Adrenal gland (tissue), 12 donors: Measurements from ENCODE around the gene MAU2. TPM values are rescaled to one million over a fixed set of nuclear protein-coding genes. Genes with fewer than 3 reads are reported as not detected.
"Not testable (repeated sequence)": the region's sequence is repeated elsewhere in the genome, so short reads cannot be mapped to it uniquely, and the experiment has no call there.

Experiments used
- DNase-seq, 7 donors: peaks; one replicate each; pipeline ENCODE4 v3.0.0-alpha.2; 2019 to 2020
- H3K27ac ChIP-seq, 5 donors: fragments of 200-600 bp; sonication (generic) in 4 of 5; 1 replicate in 3 of 5; 2 replicates in 2 of 5; pipeline versions ENCODE4 v1.5.1 to v1.8.0; 2016 to 2020; ENCODE audit warnings: mild to moderate bottlenecking in 1 of 5
- H3K27me3 ChIP-seq: fragments of 200-600 bp; 2 replicates; pipeline ENCODE4 v1.8.0; 2021
- H3K36me3 ChIP-seq, 2 donors: fragments of 200-600 bp; replicated peaks in 1 of 2; 1 replicate in 1 of 2; 2 replicates in 1 of 2; pipeline versions ENCODE4 v1.5.1 to v1.8.0; 2018 to 2022
- H3K4me1 ChIP-seq, 2 donors: fragments of 200-600 bp; replicated peaks in 1 of 2; 1 replicate in 1 of 2; 2 replicates in 1 of 2; pipeline versions ENCODE4 v1.5.1 to v1.8.0; 2018 to 2021
- H3K4me3 ChIP-seq, 4 donors: fragments of 200-600 bp; sonication (generic) in 3 of 4; one replicate each; pipeline ENCODE4 v1.5.1; 2016 to 2018
- H3K9me3 ChIP-seq, 3 donors: fragments of 200-600 bp; sonication (generic) in 1 of 3; replicated peaks in 1 of 3; 1 replicate in 2 of 3; 2 replicates in 1 of 3; pipeline versions ENCODE4 v1.5.1 to v1.8.0; 2016 to 2021
- CTCF ChIP-seq, 6 experiments: fragments of 450-650 bp in 4 of 6; fragments of 200-600 bp in 2 of 6; sonication (generic) in 1 of 6; IDR thresholded peaks; 1 replicate in 5 of 6; 2 replicates in 1 of 6; pipeline versions ENCODE4 v1.5.1 to v1.8.0; 2016 to 2021; ENCODE audit warnings: antibody characterized with exemption in 6 of 6, mild to moderate bottlenecking in 2 of 6, moderate library complexity in 1 of 6
- POLR2A ChIP-seq, 2 donors: fragments of 450-650 bp; IDR thresholded peaks; one replicate each; pipeline ENCODE4 v1.6.1; 2017; ENCODE audit warnings: antibody characterized with exemption in 2 of 2, mild to moderate bottlenecking in 2 of 2, moderate library complexity in 1 of 2
- WGBS, 4 donors: extraction: QIAGEN DNeasy Blood & Tissue Kit in 2 of 4; methylation state at CpG; one replicate each; pipeline versions ENCODE4 v1.1.5 to v1.1.7; 2013 to 2017; 5-methylcytosine and 5-hydroxymethylcytosine counted together
- intact Hi-C, 2 donors: fragments of 100-400 bp; cut with DNase I; formaldehyde crosslinking; loops; one replicate each; pipeline versions ENCODE4 v1.14.1 to v1.15.0; 2022 to 2023
- polyA plus RNA-seq, 3 donors: library from polyadenylated mRNA; stranded (reverse); fragments of 200-250 nt in 2 of 3; fragments of 350-450 nt in 1 of 3; fragmentation: Illumina TruSeq in 1 of 3; extraction: RNeasy Lipid Tissue Mini Kit (QIAGEN cat#74804) in 1 of 3; gene quantifications; one replicate each; pipeline ENCODE4 v1.2.3, GENCODE V29; 2013 to 2014
- total RNA-seq, 9 donors: library from RNA; depleted of rRNA in 4 of 9; stranded (reverse); fragments of >200 nt in 4 of 9; fragments of 120-200 nt in 1 of 9; fragmentation: NEBNext Ultra II Directional in 1 of 9; extraction: Animal tissue kit (Norgen Biotek cat#: 25700) in 1 of 9; gene quantifications; one replicate each; pipeline versions ENCODE4 v1.1.0 to v1.2.4, GENCODE V29; 2013 to 2023
- donor health status: healthy with polysubstance abuse.
- donor health status: Bipolar disorder and iron deficiency.
- donor health status: DM: yes; HTN: yes; CAD: no.
- donor health status: DM: no; HTN: no; CAD: no.
- donor health status: DM: no; HTN: no; CAD: no.
- donor health status: DM: yes; HTN: yes; CAD: no.

Gene MAU2
- total and polyA plus RNA-seq, 12 donors = 14.9 to 64.8 (median 40.8) TPM

DNA sequence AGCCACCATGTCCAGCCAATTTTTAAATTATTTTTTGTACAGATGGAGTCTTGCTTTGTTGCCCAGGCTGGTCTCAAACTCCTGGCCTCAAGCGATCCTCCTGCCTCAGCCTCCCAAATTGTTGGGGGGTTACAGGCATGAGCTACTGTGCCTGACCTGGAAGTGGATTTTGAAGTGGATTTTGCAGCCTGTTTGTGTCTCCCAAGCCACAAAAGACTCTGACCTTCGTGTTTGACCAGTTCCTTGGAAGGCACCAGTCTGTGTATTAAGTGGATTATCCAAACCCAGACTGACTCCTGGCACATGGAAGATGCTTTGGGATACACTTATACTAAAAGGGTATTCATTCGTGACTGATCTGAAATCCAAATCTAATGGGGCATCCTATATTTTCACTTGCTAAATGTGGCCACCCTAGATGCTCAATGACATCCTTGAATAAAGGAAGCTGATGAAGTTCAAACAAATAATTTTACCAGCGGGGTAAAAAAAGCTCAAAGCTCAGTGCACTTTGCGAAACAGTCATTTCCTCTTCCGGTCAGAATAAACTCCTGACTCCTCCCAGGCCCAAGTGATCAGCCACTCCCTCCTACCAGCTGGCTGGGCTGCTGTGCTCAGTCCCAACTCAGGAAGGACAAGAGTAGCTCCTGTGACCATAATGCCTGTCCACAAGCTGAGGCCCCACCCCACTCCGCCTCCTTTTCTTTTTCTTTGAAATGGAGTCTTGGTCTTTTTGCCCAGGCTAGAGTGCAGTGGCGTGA is 52.2 kb downstream of the MAU2 start:
- intact Hi-C loops = no loop called here
- no peaks in the 10 kb centered on the region for H3K4me1 ChIP-seq
- TF ChIP-seq CTCF (IDR thresholded peaks at IDR 0.05) (no peak), POLR2A (IDR thresholded peaks at IDR 0.05) (no peak)
- H3K27ac ChIP-seq = peak overlapping the region in 4 of 5 donors; percentile 27 to 83 (median 44)
- no peaks in the 10 kb centered on the region for H3K9me3 ChIP-seq
- H3K27me3 ChIP-seq = no peaks in the 10 kb centered on the region
- DNase-seq = peak; percentile 46 to 74 (median 67)
- no peaks in the 10 kb centered on the region for H3K36me3 ChIP-seq
- WGBS, 4 donors = 51 to 61% (median 58%) methylated on average over 8 of the region's 8 CpGs
- no peak overlapping the region for H3K4me3 ChIP-seq

DNA sequence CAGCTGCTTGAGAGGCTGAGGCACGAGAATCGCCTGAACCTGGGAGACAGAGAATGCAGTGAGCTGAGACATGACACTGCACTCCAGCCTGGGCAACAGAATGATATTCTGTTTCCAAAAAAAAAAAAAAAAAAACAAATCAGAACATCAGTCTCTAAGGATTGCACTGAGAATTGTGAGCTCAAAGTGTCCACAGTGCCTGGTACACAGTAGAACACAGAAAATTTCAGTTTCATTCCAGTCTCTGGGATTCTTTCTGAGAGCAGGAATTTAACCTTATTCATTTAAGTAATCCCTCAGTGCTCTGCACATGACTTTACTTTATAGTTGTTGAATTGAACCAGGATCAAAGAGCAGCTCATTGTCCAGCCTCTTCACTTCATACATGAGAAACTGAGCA is 58.9 kb downstream of the MAU2 start:
- intact Hi-C loops = no loop called here
- Histone ChIP-seq H3K9me3 (no peaks in the 10 kb centered on the region), H3K4me1 (peaks cover 2 to 6% of the 10 kb centered on the region in 2 donors), H3K36me3 (no peaks in the 10 kb centered on the region), H3K27me3 (no peaks in the 10 kb centered on the region), H3K27ac (no peak overlapping the region), H3K4me3 (no peak overlapping the region)
- TF ChIP-seq POLR2A (IDR thresholded peaks at IDR 0.05) = no peak
- TF ChIP-seq CTCF (IDR thresholded peaks at IDR 0.05) = no peak
- WGBS, 4 donors = 76 to 90% (median 85%) methylated on average over 2 of the region's 2 CpGs
- no peak for DNase-seq

- H3K9me3 ChIP-seq, H3K4me1 ChIP-seq, H3K36me3 ChIP-seq, H3K27me3 ChIP-seq, H3K27ac ChIP-seq, intact Hi-C loops, H3K4me3 ChIP-seq, DNase-seq: not testable (repeated sequence)
- 89 to 94% (median 90%) methylated on average over 12 of the region's 12 CpGs for WGBS, 4 donors
Measured at GRCh38 chr19:19380316-19380715, 59.7 kb downstream of the MAU2 start.

GRCh38 chr19:19381007-19381926 is 60.6 kb downstream of the MAU2 start:
- no peak for TF ChIP-seq POLR2A (IDR thresholded peaks at IDR 0.05)
- no peak for TF ChIP-seq CTCF (IDR thresholded peaks at IDR 0.05)
- Histone ChIP-seq H3K27ac (no peak overlapping the region), H3K36me3 (no peaks in the 10 kb centered on the region), H3K9me3 (no peaks in the 10 kb centered on the region), H3K4me3 (no peak overlapping the region), H3K4me1 (peaks cover 7% of the 10 kb centered on the region in 2 donors), H3K27me3 (no peaks in the 10 kb centered on the region)
- no peak for DNase-seq
- WGBS, 4 donors = 67 to 83% (median 80%) methylated on average over 10 to 11 of the region's 11 CpGs
- intact Hi-C loops = no loop called here
